Measurements from ENCODE around the gene NRXN3.

The NRXN3 gene

GRCh38 chr14:78688503-78688902 is 518.3 kb downstream of the NRXN3 start:
- no peak overlapping the region for H3K4me3 ChIP-seq (ENCODE audit: low read depth, low read length)
- no peak for TF ChIP-seq CTCF (IDR thresholded peaks at IDR 0.05; ENCODE audit: insufficient read depth, low read depth, low read length, missing control alignments)
- no peak for DNase-seq (ENCODE audit: low read depth)

- TF ChIP-seq CTCF (IDR thresholded peaks at IDR 0.05; ENCODE audit: insufficient read depth, low read depth, low read length, missing control alignments): no peak
Observed at GRCh38 chr14:78690836-78691235, 520.7 kb downstream of the NRXN3 start.

GRCh38 chr14:78697341-78697740 is 527.2 kb downstream of the NRXN3 start:
- DNase-seq (ENCODE audit: low read depth): peak; percentile 33
- no peak overlapping the region for H3K4me3 ChIP-seq (ENCODE audit: low read depth, low read length)
- TF ChIP-seq CTCF (IDR thresholded peaks at IDR 0.05; ENCODE audit: insufficient read depth, low read depth, low read length, missing control alignments): peak; percentile 56

More at GRCh38 chr14:78690836-78691235, 520.7 kb downstream of the NRXN3 start:
- no peak overlapping the region for H3K4me3 ChIP-seq (ENCODE audit: low read depth, low read length)
- no peak for DNase-seq (ENCODE audit: low read depth)

GRCh38 chr14:78698991-78699390 is 528.8 kb downstream of the NRXN3 start:
- no peak for TF ChIP-seq CTCF (IDR thresholded peaks at IDR 0.05; ENCODE audit: insufficient read depth, low read depth, low read length, missing control alignments)
- H3K4me3 ChIP-seq (ENCODE audit: low read depth, low read length): no peak overlapping the region
- no peak for DNase-seq (ENCODE audit: low read depth)

- no peak for TF ChIP-seq CTCF (IDR thresholded peaks at IDR 0.05; ENCODE audit: insufficient read depth, low read depth, low read length, missing control alignments)
- H3K4me3 ChIP-seq (ENCODE audit: low read depth, low read length): no peak overlapping the region
- DNase-seq (ENCODE audit: low read depth): no peak
Observed at GRCh38 chr14:78700236-78700635, 530.1 kb downstream of the NRXN3 start.

- no peak for TF ChIP-seq CTCF (IDR thresholded peaks at IDR 0.05; ENCODE audit: insufficient read depth, low read depth, low read length, missing control alignments)
Observed at GRCh38 chr14:78701246-78701645, 531.1 kb downstream of the NRXN3 start.

GRCh38 chr14:78704965-78705364 is 534.8 kb downstream of the NRXN3 start:
- H3K4me3 ChIP-seq (ENCODE audit: low read depth, low read length): no peak overlapping the region
- no peak for DNase-seq (ENCODE audit: low read depth)
- TF ChIP-seq CTCF (IDR thresholded peaks at IDR 0.05; ENCODE audit: insufficient read depth, low read depth, low read length, missing control alignments): no peak

More at GRCh38 chr14:78701246-78701645, 531.1 kb downstream of the NRXN3 start:
- H3K4me3 ChIP-seq (ENCODE audit: low read depth, low read length): no peak overlapping the region
- no peak for DNase-seq (ENCODE audit: low read depth)
